K562 (cell line): ENCODE results near the gene EZH1. TPM values are rescaled to one million over a fixed set of nuclear protein-coding genes. Genes with fewer than 3 reads are reported as not detected.

Experiments
- ATF7 ChIP-seq: fragments of 450-650 bp; IDR thresholded peaks from 2 replicates; pipeline ENCODE4 v1.7.1; 2014; ENCODE audit warnings: mild to moderate bottlenecking, moderate library complexity
- BMI1 ChIP-seq: fragments of 150-350 bp; IDR thresholded peaks from 2 replicates; pipeline ENCODE4 v1.6.1; 2014; ENCODE audit warnings: low read length
- CEBPB ChIP-seq: fragments of 450-650 bp; IDR thresholded peaks from 2 replicates; pipeline ENCODE4 v1.6.1; 2016; ENCODE audit warnings: missing genetic modification characterization, missing compliant biosample characterization
- CREM ChIP-seq: IDR thresholded peaks from 2 replicates; pipeline ENCODE4 v1.6.1; 2014; ENCODE audit warnings: antibody characterized with exemption, low read depth
- MYC ChIP-seq, 2 experiments: fragments of 250-450 bp in 1 of 2; sonication (Bioruptor Pico) in 1 of 2; IDR thresholded peaks; 2 replicates each; pipeline versions ENCODE4 v1.5.1 to v1.6.1; 2012 to 2021; ENCODE audit warnings: low read depth in 2 of 2, borderline replicate concordance in 1 of 2, improper control_type of control experiment in 1 of 2, low read length in 1 of 2, mild to moderate bottlenecking in 1 of 2, moderate library complexity in 1 of 2
- PCBP1 ChIP-seq: fragments of 200-400 bp; formaldehyde crosslinking; IDR thresholded peaks from 2 replicates; pipeline ENCODE4 v1.6.1; 2018; ENCODE audit warnings: mild to moderate bottlenecking, low read depth, low read length; ENCODE audit not compliant: poor library complexity, severe bottlenecking
- SAFB2 ChIP-seq: fragments of 200-400 bp; formaldehyde crosslinking; IDR thresholded peaks from 2 replicates; pipeline ENCODE4 v1.6.1; 2018; ENCODE audit warnings: borderline replicate concordance, low read length, low read depth, moderate library complexity; ENCODE audit not compliant: severe bottlenecking
- SP1 ChIP-seq: sonication (generic); formaldehyde crosslinking; IDR thresholded peaks from 2 replicates; pipeline ENCODE4 v1.8.1; 2022; ENCODE audit warnings: mild to moderate bottlenecking, missing genetic modification reagents
- SP2 ChIP-seq: IDR thresholded peaks from 2 replicates; pipeline ENCODE4 v1.6.1; 2011; ENCODE audit warnings: mild to moderate bottlenecking, low read depth, low read length, moderate library complexity; ENCODE audit not compliant: poor library complexity, severe bottlenecking; ENCODE audit errors: extremely low read depth
- TAF1 ChIP-seq: IDR thresholded peaks from 2 replicates; pipeline ENCODE4 v1.6.1; 2011; ENCODE audit warnings: mild to moderate bottlenecking, low read length, moderate library complexity; ENCODE audit not compliant: insufficient read depth, control insufficient read depth, severe bottlenecking; ENCODE audit errors: extremely low read depth
- TFAM ChIP-seq: fragments of 250-450 bp; sonication (Bioruptor Pico); conservative IDR thresholded peaks from 2 replicates; pipeline ENCODE4 v1.5.0; 2021; ENCODE audit warnings: mild to moderate bottlenecking, moderate library complexity
- XRCC3 ChIP-seq: fragments of 450-650 bp; IDR thresholded peaks from 2 replicates; pipeline ENCODE4 v1.6.1; 2017; ENCODE audit warnings: mild to moderate bottlenecking, moderate library complexity
- ZC3H4 ChIP-seq: sonication (generic); formaldehyde crosslinking; IDR thresholded peaks from 2 replicates; pipeline ENCODE4 v1.9.0; 2021; ENCODE audit warnings: missing genetic modification reagents, borderline replicate concordance
- ZNF121 ChIP-seq: sonication (generic); formaldehyde crosslinking; conservative IDR thresholded peaks from 2 replicates; pipeline ENCODE4 v1.8.0; 2022; ENCODE audit warnings: missing genetic modification reagents
- ZNF384 ChIP-seq: IDR thresholded peaks from 2 replicates; pipeline ENCODE4 v1.6.1; 2012; ENCODE audit warnings: low read depth, low read length, improper control_type of control experiment
- polyA plus RNA-seq, 8 experiments: library from polyadenylated mRNA; depleted of rRNA in 4 of 8; stranded (reverse) in 5 of 8; unstranded in 3 of 8; fragments of >200 nt; fragmentation: Nextera tagmentation in 2 of 8; fragmentation: Illumina TruSeq in 1 of 8; extraction: Ambion mirVana in 2 of 8; extraction: Trizol in 1 of 8; gene quantifications; 2 replicates each; pipeline versions ENCODE4 v1.2.1 to v1.2.3, GENCODE V29; 2011 to 2014; ENCODE audit warnings: inconsistent platforms in 1 of 8, missing spikeins in 1 of 8
- total RNA-seq, 7 experiments: library from RNA; depleted of rRNA in 6 of 7; stranded (reverse); fragments of >200 nt in 6 of 7; fragmentation: Illumina TruSeq in 2 of 7; extraction: Trizol in 2 of 7; gene quantifications; 2 replicates each; pipeline versions ENCODE4 v1.2.1 to v1.2.3, GENCODE V29; 2011 to 2021; ENCODE audit warnings: low replicate concordance in 1 of 7
- TF ChIP-seq, protein P1 (sequence below): sonication (generic); formaldehyde crosslinking; IDR thresholded peaks from 2 replicates; pipeline ENCODE4 v1.9.0; 2022; ENCODE audit warnings: mild to moderate bottlenecking, missing genetic modification reagents
- TF ChIP-seq, protein P2 (sequence below), 2 experiments: IDR thresholded peaks; 2 replicates each; pipeline ENCODE4 v1.6.1; 2011; ENCODE audit warnings: borderline replicate concordance in 1 of 2, control low read depth in 1 of 2, low read depth in 1 of 2, low read length in 1 of 2, mild to moderate bottlenecking in 1 of 2, mixed read lengths in 1 of 2, moderate library complexity in 1 of 2; ENCODE audit not compliant: insufficient read depth in 1 of 2, insufficient read length in 1 of 2, poor library complexity in 1 of 2, severe bottlenecking in 1 of 2; ENCODE audit errors: extremely low read depth in 1 of 2
- TF ChIP-seq, protein P3 (sequence below): fragments of 250-450 bp; sonication (Bioruptor Pico); IDR thresholded peaks from 2 replicates; pipeline ENCODE4 v1.8.0; 2022; ENCODE audit warnings: moderate library complexity, mild to moderate bottlenecking, inconsistent platforms
- TF ChIP-seq, protein P4 (sequence below): fragments of 200-800 bp; sonication (Bioruptor generic); IDR thresholded peaks from 2 replicates; pipeline ENCODE4 v1.6.1; 2017; ENCODE audit warnings: missing genetic modification characterization, missing compliant biosample characterization
- TF ChIP-seq, protein P5 (sequence below): fragments of 250-450 bp; sonication (Bioruptor Pico); IDR thresholded peaks from 2 replicates; pipeline ENCODE4 v1.8.0; 2021; ENCODE audit warnings: moderate library complexity, mild to moderate bottlenecking, inconsistent platforms

EZH1 gene
- total and polyA plus RNA-seq, 9 of the 15 experiments (the other 6 are each of a cell fraction or from before 2014, with no cell fraction given), result 8.6 to 40.8 (median 22.9) TPM

DNA sequence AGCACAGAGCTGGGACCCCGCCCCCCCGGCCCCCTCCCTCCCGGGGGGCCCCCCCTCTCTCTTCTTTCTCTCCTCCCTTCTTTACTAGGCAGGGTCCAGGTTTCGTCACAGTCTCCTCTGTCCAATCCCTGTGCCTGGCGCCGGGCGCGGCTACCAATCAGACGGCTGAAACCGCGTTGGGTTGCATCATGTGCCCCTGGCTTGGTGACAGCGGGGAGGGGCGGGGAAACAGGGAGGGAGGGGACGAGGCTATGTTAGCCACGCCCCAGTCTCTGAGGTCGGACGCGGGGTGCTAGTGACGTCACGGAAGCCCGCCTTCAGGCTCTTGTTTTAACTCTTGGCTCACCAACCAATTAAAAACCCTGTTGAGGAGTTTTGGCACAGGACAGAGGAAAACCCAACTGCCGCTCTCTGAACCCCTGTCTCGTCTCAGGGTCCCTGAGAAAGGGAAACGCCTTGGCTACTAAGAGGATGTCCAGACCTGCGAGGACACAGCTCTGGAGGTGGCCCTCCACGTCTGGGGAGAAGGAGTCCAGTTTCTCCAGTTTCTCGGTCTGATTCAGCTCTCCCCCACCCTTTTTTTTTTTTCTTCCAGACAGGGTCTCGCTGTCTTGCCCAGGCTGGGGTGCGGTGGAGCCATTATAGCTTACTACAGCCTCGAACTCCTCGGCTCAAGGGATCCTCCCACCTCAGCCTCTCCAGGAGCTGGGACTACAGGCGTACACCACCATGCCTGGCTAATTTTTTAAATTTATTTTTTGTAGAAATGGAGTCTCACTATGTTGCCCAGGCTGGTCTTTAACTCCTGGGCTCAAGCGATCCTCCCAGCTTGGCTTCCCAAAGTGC is 67.6 kb downstream of the EZH1 start (continued):
- TF ChIP-seq, protein P1, sequence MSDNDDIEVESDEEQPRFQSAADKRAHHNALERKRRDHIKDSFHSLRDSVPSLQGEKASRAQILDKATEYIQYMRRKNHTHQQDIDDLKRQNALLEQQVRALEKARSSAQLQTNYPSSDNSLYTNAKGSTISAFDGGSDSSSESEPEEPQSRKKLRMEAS (CRISPR knock-in tag), result no peak
- TF ChIP-seq, protein P2, sequence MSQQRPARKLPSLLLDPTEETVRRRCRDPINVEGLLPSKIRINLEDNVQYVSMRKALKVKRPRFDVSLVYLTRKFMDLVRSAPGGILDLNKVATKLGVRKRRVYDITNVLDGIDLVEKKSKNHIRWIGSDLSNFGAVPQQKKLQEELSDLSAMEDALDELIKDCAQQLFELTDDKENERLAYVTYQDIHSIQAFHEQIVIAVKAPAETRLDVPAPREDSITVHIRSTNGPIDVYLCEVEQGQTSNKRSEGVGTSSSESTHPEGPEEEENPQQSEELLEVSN (IDR thresholded peaks at IDR 0.05; ENCODE audit: borderline replicate concordance in 1 of 2, extremely low read depth in 1 of 2, insufficient read depth in 1 of 2, insufficient read length in 1 of 2, low read depth in 1 of 2, low read length in 1 of 2, poor library complexity in 1 of 2, severe bottlenecking in 1 of 2), result peak in 1 of 2 experiments; percentile 78
- TF ChIP-seq PCBP1 (no peak), SAFB2 (no peak), CREM (peak; percentile 94), ZNF384 (peak; percentile 64), ZC3H4 (CRISPR knock-in tag) (no peak), TAF1 (no peak), TFAM (no peak), XRCC3 (no peak), SP1 (CRISPR knock-in tag) (peak; percentile 65), SP2 (peak; percentile 56), ZNF121 (CRISPR knock-in tag) (peak; percentile 98), MYC (IDR thresholded peaks at IDR 0.05; ENCODE audit: low read depth, low read length) (peak; percentile 81; the same call in 1 of the 2 replicates), MYC (CRISPR knock-in tag; IDR thresholded peaks at IDR 0.05; ENCODE audit: borderline replicate concordance, low read depth) (no peak), CEBPB (tag) (peak; percentile 95), ATF7 (peak; percentile 97), BMI1 (no peak)
- TF ChIP-seq, protein P3, sequence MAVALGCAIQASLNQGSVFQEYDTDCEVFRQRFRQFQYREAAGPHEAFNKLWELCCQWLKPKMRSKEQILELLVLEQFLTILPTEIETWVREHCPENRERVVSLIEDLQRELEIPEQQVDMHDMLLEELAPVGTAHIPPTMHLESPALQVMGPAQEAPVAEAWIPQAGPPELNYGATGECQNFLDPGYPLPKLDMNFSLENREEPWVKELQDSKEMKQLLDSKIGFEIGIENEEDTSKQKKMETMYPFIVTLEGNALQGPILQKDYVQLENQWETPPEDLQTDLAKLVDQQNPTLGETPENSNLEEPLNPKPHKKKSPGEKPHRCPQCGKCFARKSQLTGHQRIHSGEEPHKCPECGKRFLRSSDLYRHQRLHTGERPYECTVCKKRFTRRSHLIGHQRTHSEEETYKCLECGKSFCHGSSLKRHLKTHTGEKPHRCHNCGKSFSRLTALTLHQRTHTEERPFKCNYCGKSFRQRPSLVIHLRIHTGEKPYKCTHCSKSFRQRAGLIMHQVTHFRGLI (CRISPR knock-in tag), result no peak
- TF ChIP-seq, protein P4, sequence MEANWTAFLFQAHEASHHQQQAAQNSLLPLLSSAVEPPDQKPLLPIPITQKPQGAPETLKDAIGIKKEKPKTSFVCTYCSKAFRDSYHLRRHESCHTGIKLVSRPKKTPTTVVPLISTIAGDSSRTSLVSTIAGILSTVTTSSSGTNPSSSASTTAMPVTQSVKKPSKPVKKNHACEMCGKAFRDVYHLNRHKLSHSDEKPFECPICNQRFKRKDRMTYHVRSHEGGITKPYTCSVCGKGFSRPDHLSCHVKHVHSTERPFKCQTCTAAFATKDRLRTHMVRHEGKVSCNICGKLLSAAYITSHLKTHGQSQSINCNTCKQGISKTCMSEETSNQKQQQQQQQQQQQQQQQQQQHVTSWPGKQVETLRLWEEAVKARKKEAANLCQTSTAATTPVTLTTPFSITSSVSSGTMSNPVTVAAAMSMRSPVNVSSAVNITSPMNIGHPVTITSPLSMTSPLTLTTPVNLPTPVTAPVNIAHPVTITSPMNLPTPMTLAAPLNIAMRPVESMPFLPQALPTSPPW, result peak; percentile 100
- TF ChIP-seq, protein P5, sequence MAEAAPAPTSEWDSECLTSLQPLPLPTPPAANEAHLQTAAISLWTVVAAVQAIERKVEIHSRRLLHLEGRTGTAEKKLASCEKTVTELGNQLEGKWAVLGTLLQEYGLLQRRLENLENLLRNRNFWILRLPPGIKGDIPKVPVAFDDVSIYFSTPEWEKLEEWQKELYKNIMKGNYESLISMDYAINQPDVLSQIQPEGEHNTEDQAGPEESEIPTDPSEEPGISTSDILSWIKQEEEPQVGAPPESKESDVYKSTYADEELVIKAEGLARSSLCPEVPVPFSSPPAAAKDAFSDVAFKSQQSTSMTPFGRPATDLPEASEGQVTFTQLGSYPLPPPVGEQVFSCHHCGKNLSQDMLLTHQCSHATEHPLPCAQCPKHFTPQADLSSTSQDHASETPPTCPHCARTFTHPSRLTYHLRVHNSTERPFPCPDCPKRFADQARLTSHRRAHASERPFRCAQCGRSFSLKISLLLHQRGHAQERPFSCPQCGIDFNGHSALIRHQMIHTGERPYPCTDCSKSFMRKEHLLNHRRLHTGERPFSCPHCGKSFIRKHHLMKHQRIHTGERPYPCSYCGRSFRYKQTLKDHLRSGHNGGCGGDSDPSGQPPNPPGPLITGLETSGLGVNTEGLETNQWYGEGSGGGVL, result no peak
